ENCODE results near the gene SLC22A23.

Gene SLC22A23

DNA sequence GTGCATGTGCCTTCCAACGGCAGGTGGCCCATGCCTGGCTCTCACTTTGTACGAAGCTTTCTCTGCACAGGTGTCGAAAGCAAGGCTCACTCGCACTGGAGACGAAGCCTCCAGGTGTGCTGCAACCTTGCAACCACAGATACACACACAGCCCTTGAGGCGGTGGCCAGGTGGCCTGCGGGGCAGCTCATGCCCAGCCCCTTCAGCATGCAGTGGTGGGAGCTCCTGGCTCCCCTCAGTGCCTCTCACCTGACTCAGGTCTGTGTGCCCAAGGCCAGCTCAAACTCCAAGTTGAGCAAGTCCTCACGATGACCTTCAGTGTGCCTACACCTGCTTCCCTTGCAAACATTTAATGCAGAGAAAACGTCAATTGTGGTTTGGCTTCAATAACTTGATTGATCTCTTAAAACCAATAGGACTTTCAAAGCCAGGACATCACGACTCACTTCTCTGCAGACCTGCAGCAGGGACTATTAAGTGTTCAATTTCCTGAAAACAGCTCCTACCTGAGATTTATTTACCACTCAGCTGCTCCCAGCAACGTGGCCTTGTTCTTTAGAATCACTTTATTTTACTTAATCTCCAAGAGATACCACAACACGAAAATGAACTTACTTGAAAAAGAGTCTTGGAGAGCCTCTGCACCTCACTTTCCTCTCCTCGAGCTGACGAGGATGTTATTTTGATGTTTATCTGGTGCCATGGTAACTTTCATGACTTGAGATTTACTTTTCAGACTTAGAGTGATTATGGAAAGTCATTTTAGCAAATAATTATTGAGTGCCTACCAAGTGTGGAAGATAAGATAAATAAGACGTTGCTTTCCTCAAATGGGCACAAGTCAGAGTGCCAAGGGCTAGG is 86.3 kb downstream of the SLC22A23 start:
- no peak for DNase-seq (ENCODE audit: low read depth in 2 of 2)

DNA sequence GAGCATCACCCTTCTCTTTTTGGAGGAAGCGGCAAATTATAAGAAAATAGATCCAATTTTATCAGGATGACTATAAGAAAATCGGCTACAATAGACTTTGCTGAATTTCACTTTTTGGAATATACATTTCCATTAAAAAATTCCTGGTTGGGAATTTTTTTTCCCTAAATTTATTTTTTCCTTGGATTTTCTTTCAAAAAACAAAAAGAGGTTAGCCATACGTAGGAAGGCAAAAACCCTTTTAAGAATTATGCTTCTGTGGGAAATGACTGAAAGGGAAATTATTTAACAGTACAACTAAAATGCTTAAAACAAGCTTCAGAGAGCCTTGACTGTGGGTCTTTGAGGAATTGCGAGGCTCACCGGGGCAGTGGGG is 86.9 kb downstream of the SLC22A23 start:
- no peak for DNase-seq (ENCODE audit: low read depth in 2 of 2)

DNA sequence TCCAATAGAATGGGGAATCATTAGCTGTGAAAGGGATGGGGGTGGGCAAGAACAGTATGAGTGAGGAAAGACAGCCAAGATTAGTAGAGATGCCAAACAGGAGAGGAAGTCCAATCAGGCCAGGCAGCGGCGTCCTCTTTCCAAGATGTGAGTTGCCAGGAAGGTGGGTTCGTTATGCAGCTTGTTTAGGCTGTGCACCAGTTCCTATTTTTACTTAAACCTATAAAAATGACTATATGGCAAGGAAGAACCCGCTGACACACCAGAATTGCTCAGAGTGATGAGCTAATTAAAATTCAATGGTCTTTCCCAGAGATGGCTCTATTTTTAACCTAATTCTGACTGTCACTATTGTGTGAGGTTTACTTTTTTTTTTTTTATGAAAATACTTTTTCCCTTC is 88.2 kb downstream of the SLC22A23 start:
- DNase-seq (ENCODE audit: low read depth in 2 of 2): no peak

DNA sequence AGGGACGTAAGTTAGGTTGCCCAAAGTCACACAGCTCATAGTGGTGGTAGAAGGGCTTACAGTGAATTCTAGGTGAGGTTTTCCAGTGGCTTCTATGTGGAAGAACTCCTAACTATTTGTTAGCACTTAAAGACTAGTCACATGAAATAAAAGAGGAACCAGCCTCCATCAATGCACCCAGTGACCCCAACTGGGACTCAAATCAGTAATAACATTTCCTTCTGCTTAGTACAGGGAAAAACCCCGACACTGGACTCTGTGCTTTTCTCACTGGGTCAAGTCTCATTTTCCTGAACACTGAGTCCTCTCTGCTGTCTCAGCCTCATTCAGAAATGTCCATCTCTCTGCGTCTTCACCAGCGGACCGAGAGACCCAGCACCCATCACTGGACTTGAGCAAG is 89.2 kb downstream of the SLC22A23 start:
- no peak for DNase-seq (ENCODE audit: low read depth in 2 of 2)

DNA sequence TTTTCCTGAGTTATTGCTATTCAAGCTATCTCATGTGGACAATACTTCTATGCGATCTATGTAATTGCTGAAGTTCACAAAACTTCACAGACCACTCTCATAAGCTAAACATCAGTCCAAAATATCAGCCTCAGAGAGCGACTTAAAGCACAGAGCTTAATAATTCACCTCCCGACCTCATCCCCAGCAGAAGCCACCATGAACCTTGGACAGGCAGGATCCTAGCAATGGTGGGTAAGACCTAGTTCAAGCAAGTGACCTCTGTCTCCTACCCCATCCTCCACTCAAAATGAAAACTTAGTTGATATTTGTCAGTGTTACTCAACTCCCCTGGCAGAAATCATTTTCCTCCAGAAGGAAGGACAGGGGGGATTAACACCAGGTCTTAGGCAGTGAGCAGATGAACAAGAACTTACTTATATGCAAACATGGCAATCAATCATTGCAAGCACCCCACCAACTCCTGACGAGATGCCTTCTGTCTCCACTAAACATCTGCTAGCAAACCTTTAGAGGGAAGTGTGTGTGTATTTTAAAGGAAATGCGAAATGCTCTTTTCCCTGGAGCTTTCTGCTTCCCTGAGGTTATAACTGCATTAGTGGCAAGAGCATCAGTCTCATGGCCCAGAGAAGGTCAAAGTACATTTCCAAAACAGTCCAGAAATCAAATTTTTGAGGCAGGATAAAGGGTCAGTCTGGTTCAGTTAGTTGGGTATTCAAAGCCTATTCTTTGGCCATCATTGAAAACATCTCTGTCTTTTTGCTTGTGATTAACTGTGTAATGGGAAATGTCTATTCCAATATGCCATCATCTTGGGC is 90.0 kb downstream of the SLC22A23 start:
- no peak for DNase-seq (ENCODE audit: low read depth in 2 of 2)

DNA sequence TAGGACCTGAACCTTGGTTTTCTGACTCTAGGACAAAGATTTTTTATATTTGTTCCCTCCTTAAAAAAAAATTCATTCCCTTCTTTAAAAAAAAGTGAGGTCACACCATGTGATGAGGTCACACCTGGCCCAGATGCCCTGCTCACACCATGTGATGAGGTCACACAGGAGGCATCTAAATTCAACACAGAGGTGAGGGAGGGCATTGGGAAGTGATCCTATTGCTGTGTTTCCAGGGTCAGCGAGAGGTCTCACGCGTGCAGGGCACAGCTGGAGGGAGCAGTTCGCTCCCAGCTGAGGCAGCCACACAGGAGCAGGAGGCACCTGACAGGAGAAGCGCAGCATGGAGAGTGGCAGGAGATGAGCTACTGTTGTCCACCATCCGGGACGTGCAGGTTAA is 92.5 kb downstream of the SLC22A23 start:
- no peak for DNase-seq (ENCODE audit: low read depth in 2 of 2)

DNA sequence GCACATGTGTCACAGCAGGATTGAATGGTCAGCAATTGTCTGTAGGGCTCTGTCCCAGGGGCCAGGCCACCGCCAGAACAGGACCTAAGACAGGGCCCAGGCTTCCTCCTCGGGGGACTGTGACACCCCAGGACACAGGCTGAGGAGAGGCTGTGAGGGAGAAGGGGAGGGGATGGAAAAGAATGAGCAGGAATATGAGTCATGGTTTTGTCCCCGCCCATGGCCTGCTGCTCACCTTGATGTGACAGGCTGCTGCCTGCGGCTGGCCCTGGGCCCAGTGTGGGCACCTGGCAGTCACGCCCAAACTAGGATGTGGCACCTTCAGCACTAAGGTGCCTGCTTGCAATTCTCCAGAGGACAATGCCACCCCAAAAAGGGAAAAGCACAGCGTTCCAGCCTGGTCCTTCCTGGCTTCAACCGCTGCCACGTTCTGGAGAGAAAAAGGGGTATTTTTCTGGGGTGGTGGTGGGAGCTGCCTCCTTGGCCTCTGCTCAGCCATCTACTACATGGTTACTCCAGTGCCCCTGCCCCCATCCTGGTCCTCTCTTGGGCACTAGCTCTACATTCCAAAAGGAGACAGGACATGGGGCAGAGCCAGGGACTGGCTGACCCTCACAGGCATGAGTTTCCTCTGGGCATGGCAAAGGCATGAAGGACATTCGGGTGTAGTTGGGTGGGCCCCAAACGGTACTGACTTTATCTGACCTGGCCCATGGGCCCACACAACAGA is 93.4 kb downstream of the SLC22A23 start:
- DNase-seq (ENCODE audit: low read depth in 2 of 2): no peak

DNA sequence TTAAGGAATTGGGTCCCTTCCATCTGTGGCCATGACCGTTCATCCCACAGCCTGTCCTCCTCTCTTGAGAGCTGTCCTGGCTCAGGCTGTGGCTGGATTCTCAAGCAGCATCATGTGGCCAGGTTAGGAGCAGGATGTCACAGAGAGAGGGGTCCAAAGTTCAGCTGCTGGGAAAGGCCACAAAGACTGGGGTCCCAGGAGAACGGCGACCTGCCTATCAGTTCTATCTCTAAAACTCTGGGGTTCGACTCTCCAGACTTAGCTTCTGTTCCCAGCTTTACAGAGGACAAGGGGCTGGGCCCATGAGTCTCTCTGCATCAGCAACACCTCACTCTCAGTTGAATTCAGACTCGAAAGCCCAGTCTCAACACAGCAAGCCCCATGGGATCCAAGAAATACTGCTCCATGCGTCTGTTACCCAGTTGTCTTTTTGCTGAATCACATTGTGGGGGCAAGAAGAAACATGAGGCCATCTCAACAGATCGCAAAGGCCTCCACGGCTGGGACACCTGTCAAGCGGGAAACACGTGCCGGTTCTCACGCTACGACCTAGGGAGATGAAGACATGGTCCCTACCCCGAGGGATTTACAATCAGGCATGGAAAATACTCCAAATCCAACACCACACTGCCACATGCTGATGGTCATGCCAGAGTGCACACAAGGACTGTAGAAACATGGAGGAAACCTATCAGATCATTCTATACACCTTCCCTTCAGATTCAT is 95.4 kb downstream of the SLC22A23 start:
- no peak for DNase-seq (ENCODE audit: low read depth in 2 of 2)

DNA sequence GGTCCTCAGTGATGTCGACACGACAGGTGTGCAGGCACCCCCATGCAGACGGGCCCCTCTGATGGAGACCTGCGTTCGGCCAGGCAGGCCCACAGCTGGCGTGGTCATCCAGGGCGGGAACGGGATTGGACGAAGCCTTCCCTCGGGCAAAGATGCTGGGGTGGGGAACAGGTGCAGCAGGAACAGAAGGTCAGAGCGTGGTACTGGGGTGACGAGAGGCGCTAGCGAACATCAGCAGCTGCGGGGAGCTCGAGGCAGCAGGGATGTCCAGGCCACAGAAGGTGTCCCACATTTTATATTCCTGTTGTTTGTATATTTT is 96.2 kb downstream of the SLC22A23 start:
- DNase-seq (ENCODE audit: low read depth in 2 of 2): no peak

DNA sequence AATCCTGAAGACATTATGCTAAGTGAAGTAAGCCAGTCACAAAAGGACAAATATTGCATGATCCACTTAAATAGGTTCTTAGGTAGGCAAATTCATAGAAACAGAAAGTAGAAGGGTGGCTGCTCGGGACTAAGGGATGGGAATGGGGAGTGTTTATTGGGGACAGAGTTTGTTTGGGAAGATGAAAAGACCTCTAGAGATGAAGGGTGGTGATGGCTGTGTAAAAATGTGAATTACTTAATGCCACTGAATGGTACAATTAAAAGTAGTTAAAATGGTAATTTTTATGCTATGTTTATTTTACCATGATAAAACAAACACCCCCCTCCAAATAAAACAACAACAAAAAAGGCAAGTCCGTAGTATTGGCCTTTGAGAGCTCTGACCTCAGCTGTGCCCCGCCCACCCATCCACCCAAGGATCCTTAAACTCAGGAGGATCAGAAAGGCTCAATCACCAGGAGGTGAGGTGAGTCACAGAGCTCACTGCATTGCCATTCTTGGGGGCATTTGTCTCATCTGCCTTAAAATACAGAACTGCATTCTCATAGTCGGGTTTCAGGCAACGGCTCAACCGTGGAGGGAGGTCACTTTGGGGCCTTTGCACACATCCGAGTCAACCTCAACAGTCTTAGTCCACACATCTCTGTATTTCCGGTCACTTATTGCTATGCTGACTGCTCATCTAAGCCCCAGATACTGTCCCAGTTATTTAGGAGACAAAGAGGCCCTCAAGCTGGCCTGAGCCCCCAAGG is 96.7 kb downstream of the SLC22A23 start:
- DNase-seq (ENCODE audit: low read depth in 2 of 2): no peak

DNA sequence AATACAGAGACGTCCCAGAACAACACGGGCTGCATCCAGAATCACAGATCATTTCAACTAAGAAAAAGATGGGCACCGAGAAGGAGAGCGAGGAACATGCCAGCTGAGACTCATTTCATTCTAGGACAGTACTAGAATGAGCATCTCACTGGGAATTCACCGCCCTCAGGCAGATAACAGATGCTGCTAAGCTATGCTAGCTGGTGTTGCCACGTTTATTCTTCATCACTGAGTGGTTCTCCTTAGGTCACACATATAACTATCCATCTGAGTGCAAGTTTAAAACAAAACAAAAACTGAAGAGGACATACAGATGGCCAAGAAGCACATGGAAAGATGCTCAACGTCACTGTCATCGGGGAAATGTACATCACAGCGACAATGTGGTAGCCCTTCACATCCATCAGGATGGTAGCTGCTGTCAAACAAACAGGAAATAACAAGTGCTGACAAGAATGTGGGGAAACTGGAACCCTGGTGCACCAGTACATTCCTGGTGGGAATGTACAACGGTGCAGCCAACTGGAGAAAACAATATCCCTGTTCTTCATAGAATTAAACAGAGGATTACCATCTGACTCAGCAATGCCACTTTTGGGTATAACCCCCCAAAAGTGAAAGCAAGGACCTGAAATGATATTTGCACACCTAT is 97.6 kb downstream of the SLC22A23 start:
- no peak for DNase-seq (ENCODE audit: low read depth in 2 of 2)

DNA sequence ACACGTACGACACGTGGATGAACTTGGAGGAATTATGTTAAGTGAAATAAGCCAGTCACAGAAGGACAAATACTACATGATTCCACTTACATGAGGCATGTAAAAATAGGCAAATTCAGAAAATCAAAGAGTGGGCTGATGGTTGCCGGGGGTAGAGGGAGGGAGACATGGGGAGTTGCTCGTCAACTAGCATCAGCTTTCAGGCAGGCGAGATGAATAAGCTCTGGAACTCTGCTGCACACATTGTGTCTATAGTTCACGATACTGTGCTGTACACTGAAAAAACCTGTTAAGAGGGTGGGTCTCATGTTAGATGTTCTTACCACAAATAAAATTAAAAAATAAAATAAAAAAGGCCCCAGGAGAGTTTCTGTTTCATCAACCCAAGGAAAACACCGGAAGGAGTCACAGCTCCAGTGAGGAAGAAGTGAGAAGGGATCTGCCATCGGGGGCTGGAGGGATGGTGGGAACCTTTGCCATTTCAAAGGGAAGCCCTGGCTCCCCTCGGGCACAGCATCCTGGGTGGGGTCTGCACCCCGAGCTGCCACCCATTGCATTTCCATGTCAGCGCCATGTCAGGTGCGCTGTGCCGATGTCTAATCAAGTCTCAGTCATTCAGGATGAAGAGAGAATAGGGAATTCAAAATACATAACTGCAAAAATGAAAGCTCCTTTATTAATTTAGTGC is 98.3 kb downstream of the SLC22A23 start:
- no peak for DNase-seq (ENCODE audit: low read depth in 2 of 2)

DNA sequence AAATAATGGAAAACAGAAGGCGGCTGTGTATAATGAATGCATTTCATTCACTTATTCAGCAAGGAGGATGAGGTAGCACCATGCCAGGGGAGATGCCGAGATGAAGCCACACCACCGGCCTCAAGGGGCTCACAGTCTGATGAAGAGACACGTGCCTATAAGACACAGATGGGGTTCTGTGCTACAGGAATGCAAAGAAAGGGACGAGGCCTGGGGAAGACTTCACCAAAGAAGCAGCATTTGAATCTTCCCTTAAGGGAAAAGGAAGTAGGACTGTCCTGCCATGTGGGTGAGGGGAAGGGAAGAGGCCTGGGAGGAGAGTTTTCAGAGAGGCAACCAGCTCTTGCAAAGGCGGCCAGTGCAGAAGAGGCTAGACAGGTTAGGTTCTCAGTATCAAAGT is 99.2 kb downstream of the SLC22A23 start:
- no peak for DNase-seq (ENCODE audit: low read depth in 2 of 2)

DNA sequence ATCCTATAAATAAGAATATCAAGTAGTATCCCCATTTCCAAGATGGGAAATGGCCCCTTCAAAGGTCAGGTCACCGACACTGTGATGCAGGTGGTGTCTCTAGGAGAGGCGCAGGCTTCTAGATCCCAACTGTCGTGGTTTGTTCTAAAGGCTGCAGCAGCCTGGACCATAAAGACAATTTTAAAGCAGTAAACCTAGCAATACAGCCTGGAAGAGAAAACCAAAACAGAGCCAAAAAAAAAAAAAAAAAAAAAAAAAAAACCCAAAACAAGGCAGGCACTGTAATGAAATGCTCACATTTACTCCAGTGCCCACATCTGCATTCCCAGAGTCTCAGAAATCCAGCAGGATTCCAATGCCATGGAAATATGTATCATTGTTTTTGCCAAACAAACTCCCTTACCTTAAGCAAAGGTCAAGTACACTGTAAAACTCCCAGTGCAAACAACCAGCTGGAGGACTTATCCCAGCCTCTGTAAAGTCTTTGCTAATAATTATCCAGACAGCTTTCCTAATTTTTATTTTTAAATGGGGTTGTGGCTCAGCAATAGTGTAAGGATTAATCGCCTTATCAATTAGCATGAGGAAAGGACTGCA is 99.9 kb downstream of the SLC22A23 start:
- DNase-seq (ENCODE audit: low read depth in 2 of 2): no peak

DNA sequence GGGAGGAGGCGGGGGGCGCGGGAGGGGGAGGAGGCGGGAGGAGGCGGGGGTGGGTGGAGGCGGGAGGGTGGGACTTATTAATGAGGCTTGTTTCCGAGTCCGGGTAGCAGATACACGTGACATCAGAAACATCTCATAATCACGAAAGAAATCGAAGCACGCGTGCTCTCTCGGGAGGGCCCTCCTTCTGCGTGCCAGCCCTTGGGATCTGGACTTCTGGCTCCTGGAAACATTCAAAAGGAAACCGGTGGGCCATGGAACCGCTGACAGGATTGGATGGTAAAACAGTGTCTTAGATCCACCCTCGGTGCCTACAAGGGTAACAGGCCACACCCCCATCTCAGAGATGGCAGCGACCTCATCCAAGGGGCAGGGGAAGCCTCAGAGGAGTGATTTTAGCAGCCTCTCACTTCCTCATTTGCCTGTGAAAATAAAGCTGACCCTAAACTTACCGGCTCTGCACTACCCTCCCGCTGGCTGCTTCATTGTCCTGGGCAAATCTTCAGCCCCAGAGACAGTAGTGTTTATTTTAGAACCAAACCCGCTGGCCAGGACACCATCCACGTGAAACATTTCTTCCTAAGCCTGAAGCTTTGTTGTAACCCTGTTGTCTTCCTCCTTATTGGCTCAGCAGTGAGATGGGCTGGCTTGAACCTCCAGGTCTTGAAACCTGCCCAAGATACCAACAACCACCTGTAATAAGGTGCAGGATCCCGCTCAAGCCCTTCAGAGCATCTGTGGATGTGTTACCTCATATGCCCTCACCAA is 100.6 kb downstream of the SLC22A23 start:
- DNase-seq (ENCODE audit: low read depth in 2 of 2): peak; percentile 14 to 32

DNA sequence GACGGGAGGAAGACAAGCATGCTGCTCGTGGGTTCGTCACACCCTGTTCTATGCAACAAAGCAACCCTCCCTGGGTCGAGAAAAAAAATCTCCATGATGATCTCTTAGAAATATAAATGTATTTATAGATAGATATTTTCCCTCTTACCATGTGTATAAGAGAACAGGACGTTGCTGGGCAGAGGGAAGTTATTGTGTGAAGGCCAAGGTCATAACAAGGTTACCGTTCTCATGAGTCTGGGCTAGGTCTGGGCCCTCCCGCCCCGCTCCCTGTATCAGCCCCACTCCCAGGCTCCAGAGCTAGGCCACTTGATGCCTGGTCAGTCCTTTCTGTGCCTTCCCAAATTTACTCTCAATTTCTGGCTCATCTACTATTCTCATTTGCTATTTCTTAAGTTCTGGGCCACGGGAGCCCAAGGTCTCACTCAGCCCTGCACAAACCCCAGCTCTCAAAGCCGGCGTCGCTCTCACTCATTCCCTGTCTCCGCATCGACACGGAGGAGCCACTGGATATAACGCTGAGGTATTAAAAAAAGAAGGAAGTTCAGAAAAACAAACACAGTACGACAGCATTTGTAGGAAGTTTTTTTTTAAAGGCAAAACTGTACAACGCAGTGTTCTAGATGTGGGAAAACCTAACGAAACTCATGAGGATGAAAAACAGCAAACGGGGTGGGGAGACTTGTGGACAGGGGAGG is 101.3 kb downstream of the SLC22A23 start:
- no peak for DNase-seq (ENCODE audit: low read depth in 2 of 2)

DNA sequence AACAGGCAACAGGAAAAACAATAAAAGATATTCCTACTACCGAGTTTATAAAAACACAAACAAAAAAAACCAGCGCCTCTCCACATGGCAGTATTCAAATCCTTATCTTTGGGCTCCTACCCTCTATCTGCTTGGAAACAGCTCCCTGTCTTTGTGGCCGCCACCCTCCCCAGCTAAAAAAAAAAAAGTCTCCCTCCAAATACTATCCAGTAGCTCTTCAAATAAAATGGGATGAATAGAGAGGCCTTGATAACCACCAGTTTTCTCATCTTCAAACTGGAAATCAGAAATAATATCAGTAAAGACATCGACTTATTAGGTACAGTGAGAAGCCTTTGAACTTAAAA is 101.9 kb downstream of the SLC22A23 start:
- DNase-seq (ENCODE audit: low read depth in 2 of 2): no peak

DNA sequence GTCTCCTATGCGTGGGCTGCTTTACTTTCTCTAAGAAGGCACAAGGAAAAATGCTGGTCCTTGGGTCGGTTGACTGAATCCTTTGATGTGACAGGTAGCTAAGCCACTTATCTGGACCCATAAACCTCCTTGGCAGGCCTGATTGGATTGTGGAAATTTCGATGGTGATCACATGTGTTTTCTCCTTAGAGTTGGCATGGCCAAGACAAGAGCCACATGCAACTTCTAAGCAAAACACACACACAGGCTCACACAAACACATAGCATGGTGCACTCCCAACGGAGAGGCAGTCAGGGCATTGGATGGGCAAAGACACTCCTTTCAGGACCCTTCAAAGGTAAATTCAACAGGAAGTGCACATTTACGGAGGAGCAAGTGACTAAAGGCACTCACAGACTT is 102.9 kb downstream of the SLC22A23 start:
- no peak for DNase-seq (ENCODE audit: low read depth in 2 of 2)

All from stimulated activated CD8-positive, alpha-beta memory T cell treated with anti-CD3 and anti-CD28 coated beads, Interleukin-7, amount 100 ng/mL, for 1 hour (primary cell).